Cardiac atrium fibroblast (primary cell): ENCODE data around the gene NRSN2. TPM values are rescaled to one million over a fixed set of nuclear protein-coding genes. Genes with fewer than 3 reads are reported as not detected.

Source experiments
- total RNA-seq: library from RNA; depleted of rRNA; stranded (reverse); fragments of >200 nt; gene quantifications from 2 replicates; pipeline ENCODE4 v1.2.3, GENCODE V29; 2015

NRSN2 gene
- total RNA-seq, result 39.9 and 48.6 TPM in 2 replicates

GRCh38 chr20:346640-347316, at the start of gene NRSN2:
TSS of gene NRSN2 (plus strand) at chr20:347111. CDS start at chr20:349644, 2,533 bp downstream.

GRCh38 chr20:325045-325888, 21.6 kb upstream of the NRSN2 start, which contains the start of gene SOX12:
TSS of gene SOX12 (plus strand) at chr20:325552. CDS start at chr20:325925, 373 bp downstream.

Other genes with a start within 250 kb of the NRSN2 start
- not detected in 2 replicates for gene DEFB126, start 204.5 kb upstream of the NRSN2 start, total RNA-seq
- not detected in 2 replicates for gene DEFB127, start 189.7 kb upstream of the NRSN2 start, total RNA-seq
- not detected in 2 replicates for gene DEFB128, start 157.4 kb upstream of the NRSN2 start, total RNA-seq
- not detected in 2 replicates for gene DEFB129, start 119.9 kb upstream of the NRSN2 start, total RNA-seq
- gene DEFB132, start 89.4 kb upstream of the NRSN2 start, total RNA-seq, result not detected in 2 replicates
- 0.16 and 0.72 TPM in 2 replicates for gene C20orf96, start 56.4 kb upstream of the NRSN2 start, total RNA-seq
- 18.0 and 18.8 TPM in 2 replicates for gene ZCCHC3, start 49.5 kb upstream of the NRSN2 start, total RNA-seq
- 10.0 and 12.8 TPM in 2 replicates for gene SOX12, start 21.6 kb upstream of the NRSN2 start, total RNA-seq
- 61.6 and 73.7 TPM in 2 replicates for gene TRIB3, start 33.6 kb downstream of the NRSN2 start, total RNA-seq
- gene RBCK1, start 61.2 kb downstream of the NRSN2 start, total RNA-seq, result 106 and 111 TPM in 2 replicates
- 32.7 and 46.8 TPM in 2 replicates for gene TBC1D20, start 115.4 kb downstream of the NRSN2 start, total RNA-seq
- gene CSNK2A1, start 196.7 kb downstream of the NRSN2 start, total RNA-seq, result 75.8 and 93.0 TPM in 2 replicates